SK-N-SH (cell line): Measurements from ENCODE around the gene IRAK2. TPM values are rescaled to one million over a fixed set of nuclear protein-coding genes. Genes with fewer than 3 reads are reported as not detected.

Experiments used
- CTCF ChIA-PET: fragments of 300-600, 350-600 bp; formaldehyde crosslinking; extraction: SDS; loops from one replicate; lab custom pipeline; 2021; lab: Yijun Ruan, JAX
- POLR2A ChIA-PET: fragments of 350-600 bp; sonication (Branson Sonifier 250); formaldehyde crosslinking; extraction: SDS; loops from one replicate; lab custom pipeline; 2020; ENCODE audit warnings: antibody characterized with exemption, inconsistent platforms; lab: Yijun Ruan, JAX
- DNase-seq: peaks from one replicate; pipeline ENCODE4 v3.0.0; 2012
- H2AFZ ChIP-seq: fragments of 200-600 bp; sonication (generic); 2 replicates; pipeline ENCODE4 v1.8.1; 2016; ENCODE audit warnings: antibody characterized with exemption, mild to moderate bottlenecking, low read depth
- H3F3A ChIP-seq: fragments of 200-600 bp; sonication (generic); replicated peaks from 2 replicates; pipeline ENCODE3; 2016; ENCODE audit warnings: antibody characterized with exemption, mild to moderate bottlenecking; ENCODE audit not compliant: insufficient read depth
- H3K27ac ChIP-seq, 2 experiments: fragments of 200-500 bp in 1 of 2; fragments of 200-600 bp in 1 of 2; sonication (Bioruptor generic) in 1 of 2; sonication (generic), shearing (Covaris generic) in 1 of 2; 2 replicates each; pipeline versions ENCODE4 v1.5.1 to v1.6.1; 2014 to 2016; ENCODE audit warnings: low read depth in 2 of 2, inconsistent platforms in 1 of 2, low read length in 1 of 2, mild to moderate bottlenecking in 1 of 2, mixed read lengths in 1 of 2
- H3K27me3 ChIP-seq: fragments of 200-600 bp; sonication (generic), shearing (Covaris generic); 2 replicates; pipeline ENCODE4 v1.6.1; 2016; ENCODE audit warnings: mixed run types; ENCODE audit not compliant: insufficient read depth
- H3K36me3 ChIP-seq, 2 experiments: fragments of 200-500 bp in 1 of 2; fragments of 200-600 bp in 1 of 2; sonication (Bioruptor generic) in 1 of 2; sonication (generic) in 1 of 2; replicated peaks in 1 of 2; 2 replicates each; pipeline versions ENCODE3 to v1.5.1; 2014 to 2016; ENCODE audit warnings: low read length in 1 of 2, mild to moderate bottlenecking in 1 of 2; ENCODE audit not compliant: insufficient read depth in 2 of 2, control insufficient read depth in 1 of 2
- H3K4me1 ChIP-seq, 2 experiments: fragments of 200-500 bp in 1 of 2; fragments of 200-600 bp in 1 of 2; sonication (Bioruptor generic) in 1 of 2; sonication (generic), shearing (Covaris generic) in 1 of 2; 2 replicates each; pipeline versions ENCODE4 v1.5.1 to v1.6.1; 2014 to 2016; ENCODE audit warnings: low read depth in 1 of 2, low read length in 1 of 2, mixed run types in 1 of 2; ENCODE audit not compliant: insufficient read depth in 2 of 2, control insufficient read depth in 1 of 2
- H3K4me2 ChIP-seq: fragments of 200-600 bp; sonication (generic), shearing (Covaris generic); 2 replicates; pipeline ENCODE4 v1.6.1; 2017; ENCODE audit warnings: mixed run types
- H3K4me3 ChIP-seq, 2 experiments: fragments of 200-500 bp in 1 of 2; fragments of 200-600 bp in 1 of 2; sonication (Bioruptor generic) in 1 of 2; sonication (generic), shearing (Covaris generic) in 1 of 2; 2 replicates each; pipeline versions ENCODE4 v1.5.1 to v1.8.1; 2014 to 2016; ENCODE audit warnings: low read depth in 2 of 2, inconsistent platforms in 1 of 2, low read length in 1 of 2, mild to moderate bottlenecking in 1 of 2, mixed read lengths in 1 of 2, moderate library complexity in 1 of 2
- H3K79me2 ChIP-seq: fragments of 200-600 bp; sonication (generic); 2 replicates; pipeline ENCODE4 v1.8.1; 2017; ENCODE audit warnings: mild to moderate bottlenecking; ENCODE audit not compliant: insufficient read depth
- H3K9ac ChIP-seq: fragments of 200-600 bp; sonication (generic); 2 replicates; pipeline ENCODE4 v1.6.1; 2017; ENCODE audit warnings: mixed run types
- H3K9me2 ChIP-seq: fragments of 200-600 bp; sonication (generic); 2 replicates; pipeline ENCODE4 v1.6.1; 2017; ENCODE audit warnings: mixed run types
- H3K9me3 ChIP-seq: fragments of 200-600 bp; sonication (generic); 2 replicates; pipeline ENCODE4 v1.6.1; 2017; ENCODE audit warnings: mixed run types, mild to moderate bottlenecking, moderate library complexity
- H4K20me1 ChIP-seq: fragments of 200-600 bp; sonication (generic); 2 replicates; pipeline ENCODE4 v1.6.1; 2017; ENCODE audit warnings: mild to moderate bottlenecking, mixed run types; ENCODE audit not compliant: insufficient read depth
- ELF1 ChIP-seq: IDR thresholded peaks from 2 replicates; pipeline ENCODE4 v1.4.0; 2012
- EP300 ChIP-seq, 2 experiments: IDR thresholded peaks; 2 replicates each; pipeline versions ENCODE4 v1.4.0 to v1.6.1; 2012; ENCODE audit warnings: borderline replicate concordance in 1 of 2, low read depth in 1 of 2, low read length in 1 of 2
- EZH2phosphoT487 ChIP-seq: fragments of 200-600 bp; sonication (generic); IDR thresholded peaks from 2 replicates; pipeline ENCODE4 v1.6.1; 2017; ENCODE audit warnings: low read depth, mixed run types, mild to moderate bottlenecking, antibody characterized with exemption, moderate library complexity, borderline replicate concordance
- JUND ChIP-seq: IDR thresholded peaks from 2 replicates; pipeline ENCODE4 v1.4.0; 2012
- MEF2A ChIP-seq: IDR thresholded peaks from 2 replicates; pipeline ENCODE4 v1.4.0; 2012; ENCODE audit warnings: low read depth, borderline replicate concordance
- MXI1 ChIP-seq: IDR thresholded peaks from 2 replicates; pipeline ENCODE4 v1.6.1; 2012; ENCODE audit warnings: mild to moderate bottlenecking, low read depth, low read length, improper control_type of control experiment
- NRF1 ChIP-seq: IDR thresholded peaks from 2 replicates; pipeline ENCODE4 v1.6.1; 2012; ENCODE audit warnings: low read depth, mild to moderate bottlenecking, low read length
- RAD21 ChIP-seq: IDR thresholded peaks from 2 replicates; pipeline ENCODE4 v1.6.1; 2012; ENCODE audit warnings: mild to moderate bottlenecking, low read length
- RFX5 ChIP-seq: IDR thresholded peaks from 2 replicates; pipeline ENCODE4 v1.6.1; 2012; ENCODE audit warnings: mild to moderate bottlenecking, improper control_type of control experiment, low read length
- TCF12 ChIP-seq: IDR thresholded peaks from 2 replicates; pipeline ENCODE4 v1.4.0; 2012
- TEAD4 ChIP-seq: IDR thresholded peaks from 2 replicates; pipeline ENCODE4 v1.4.0; 2012; ENCODE audit warnings: mild to moderate bottlenecking, borderline replicate concordance; ENCODE audit not compliant: insufficient read depth
- WGBS: methylation state at CpG from one replicate; pipeline ENCODE4 v1.1.6; 2017; ENCODE audit warnings: low lambda C conversion rate; 5-methylcytosine and 5-hydroxymethylcytosine counted together
- polyA plus RNA-seq, 3 experiments: library from polyadenylated mRNA; depleted of rRNA; stranded (reverse); fragments of >200 nt; gene quantifications; 2 replicates each; pipeline ENCODE4 v1.2.3, GENCODE V29; 2012
- TF ChIP-seq, protein P1 (sequence below): IDR thresholded peaks from 2 replicates; pipeline ENCODE4 v1.6.1; 2012; ENCODE audit warnings: mild to moderate bottlenecking, low read depth, low read length, moderate library complexity
- TF ChIP-seq, protein P2 (sequence below): IDR thresholded peaks from 2 replicates; pipeline ENCODE4; 2012
- TF ChIP-seq, protein P3 (sequence below): IDR thresholded peaks from 2 replicates; pipeline ENCODE4 v1.4.0; 2012; ENCODE audit warnings: low read depth, borderline replicate concordance

Gene IRAK2
- polyA plus RNA-seq, 1 of the 3 experiments (the other 2 are of a cell fraction) = 7.7 TPM

DNA sequence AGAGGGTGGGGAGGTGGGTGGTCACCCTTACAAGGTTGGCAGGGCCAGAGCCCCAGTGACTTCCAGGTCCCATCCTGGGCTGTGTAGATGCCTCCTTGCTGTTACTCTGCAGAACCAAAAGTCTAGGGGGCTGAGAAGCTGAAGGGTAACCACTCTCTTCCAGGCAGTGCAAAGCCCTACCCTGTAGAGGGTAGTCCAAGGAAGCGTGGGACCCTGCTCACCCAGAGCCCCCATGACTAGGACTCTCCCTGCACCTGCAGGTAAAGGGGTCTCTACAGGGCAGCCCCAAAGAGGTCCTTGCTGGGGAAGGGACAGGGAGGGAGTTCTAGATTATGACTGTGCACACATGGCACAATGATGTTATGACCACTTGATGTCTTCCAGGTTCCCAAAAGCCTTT lies 113.8 kb downstream of the IRAK2 start:
- 100% methylated on average over 1 of the region's 1 CpG for WGBS
- peaks cover 1 to 10% of the 10 kb centered on the region in 2 experiments; a peak in 2 of 4 replicates for H3K4me1 ChIP-seq
- peaks cover 42% of the 10 kb centered on the region for H3K79me2 ChIP-seq
- H3F3A ChIP-seq = peaks cover 4% of the 10 kb centered on the region
- ChIA-PET POLR2A (no interaction called here), CTCF (no interaction called here)
- no peak overlapping the region for H3K4me3 ChIP-seq
- H3K4me2 ChIP-seq = no peak overlapping the region
- TF ChIP-seq, protein P1, sequence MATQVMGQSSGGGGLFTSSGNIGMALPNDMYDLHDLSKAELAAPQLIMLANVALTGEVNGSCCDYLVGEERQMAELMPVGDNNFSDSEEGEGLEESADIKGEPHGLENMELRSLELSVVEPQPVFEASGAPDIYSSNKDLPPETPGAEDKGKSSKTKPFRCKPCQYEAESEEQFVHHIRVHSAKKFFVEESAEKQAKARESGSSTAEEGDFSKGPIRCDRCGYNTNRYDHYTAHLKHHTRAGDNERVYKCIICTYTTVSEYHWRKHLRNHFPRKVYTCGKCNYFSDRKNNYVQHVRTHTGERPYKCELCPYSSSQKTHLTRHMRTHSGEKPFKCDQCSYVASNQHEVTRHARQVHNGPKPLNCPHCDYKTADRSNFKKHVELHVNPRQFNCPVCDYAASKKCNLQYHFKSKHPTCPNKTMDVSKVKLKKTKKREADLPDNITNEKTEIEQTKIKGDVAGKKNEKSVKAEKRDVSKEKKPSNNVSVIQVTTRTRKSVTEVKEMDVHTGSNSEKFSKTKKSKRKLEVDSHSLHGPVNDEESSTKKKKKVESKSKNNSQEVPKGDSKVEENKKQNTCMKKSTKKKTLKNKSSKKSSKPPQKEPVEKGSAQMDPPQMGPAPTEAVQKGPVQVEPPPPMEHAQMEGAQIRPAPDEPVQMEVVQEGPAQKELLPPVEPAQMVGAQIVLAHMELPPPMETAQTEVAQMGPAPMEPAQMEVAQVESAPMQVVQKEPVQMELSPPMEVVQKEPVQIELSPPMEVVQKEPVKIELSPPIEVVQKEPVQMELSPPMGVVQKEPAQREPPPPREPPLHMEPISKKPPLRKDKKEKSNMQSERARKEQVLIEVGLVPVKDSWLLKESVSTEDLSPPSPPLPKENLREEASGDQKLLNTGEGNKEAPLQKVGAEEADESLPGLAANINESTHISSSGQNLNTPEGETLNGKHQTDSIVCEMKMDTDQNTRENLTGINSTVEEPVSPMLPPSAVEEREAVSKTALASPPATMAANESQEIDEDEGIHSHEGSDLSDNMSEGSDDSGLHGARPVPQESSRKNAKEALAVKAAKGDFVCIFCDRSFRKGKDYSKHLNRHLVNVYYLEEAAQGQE = no peak
- TF ChIP-seq NRF1 = no peak
- peaks cover 26 to 44% of the 10 kb centered on the region in 2 experiments for H3K36me3 ChIP-seq
- no peak overlapping the region for H2AFZ ChIP-seq
- no peaks in the 10 kb centered on the region for H3K27me3 ChIP-seq
- DNase-seq = no peak
- no peaks in the 10 kb centered on the region for H3K9me2 ChIP-seq
- no peak overlapping the region for H3K27ac ChIP-seq
- H3K9me3 ChIP-seq = no peaks in the 10 kb centered on the region
- H3K9ac ChIP-seq = no peak overlapping the region
- H4K20me1 ChIP-seq = peaks cover 17% of the 10 kb centered on the region; the same call in 1 of the 2 replicates

DNA sequence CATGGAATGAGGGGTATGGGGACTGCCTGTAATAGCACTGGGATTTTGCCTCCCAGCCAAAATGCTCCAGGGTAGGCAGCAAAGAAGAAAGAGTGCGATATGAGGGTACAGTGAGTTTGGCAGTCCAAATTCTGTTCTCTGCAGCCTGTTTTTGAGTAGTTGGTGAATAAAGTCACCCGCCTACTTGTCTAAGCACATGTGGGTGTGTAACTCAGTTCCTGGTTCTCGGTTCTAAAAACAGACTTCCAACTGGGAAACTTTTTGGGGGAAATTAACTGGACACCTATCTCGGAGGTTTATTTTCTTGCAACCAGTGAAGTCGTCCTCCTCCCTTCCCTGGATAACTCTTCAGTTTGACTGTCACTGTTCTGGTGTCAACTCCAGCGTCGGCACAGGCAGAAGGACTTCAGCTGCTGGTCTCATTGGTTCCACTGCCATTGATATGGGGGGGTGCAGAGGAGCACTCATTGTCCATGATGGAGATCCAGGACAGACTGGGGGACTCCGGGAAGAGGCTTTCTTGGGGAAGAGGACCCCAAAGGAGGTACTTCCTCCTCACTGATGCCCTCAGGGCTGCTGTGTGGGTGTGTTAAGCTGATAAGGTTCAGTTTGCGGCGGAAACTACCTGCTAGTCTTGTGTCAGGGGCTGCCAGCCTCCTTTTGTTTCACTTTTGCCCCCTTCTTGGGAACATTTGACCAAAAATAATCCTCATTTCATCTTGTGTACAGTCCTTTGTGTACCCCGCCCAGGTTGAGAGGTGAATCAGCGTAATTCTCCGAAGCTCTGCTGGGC lies 114.9 kb downstream of the IRAK2 start:
- Histone ChIP-seq H3K9me3 (no peaks in the 10 kb centered on the region), H3K36me3 (peaks cover 28 to 44% of the 10 kb centered on the region in 2 experiments), H2AFZ (no peak overlapping the region), H3K4me3 (no peak overlapping the region), H3K27me3 (no peaks in the 10 kb centered on the region), H3K4me2 (no peak overlapping the region), H3K9ac (no peak overlapping the region), H3K27ac (no peak overlapping the region), H3F3A (no peaks in the 10 kb centered on the region), H3K79me2 (peaks cover 31% of the 10 kb centered on the region), H3K9me2 (no peaks in the 10 kb centered on the region), H4K20me1 (peaks cover 7% of the 10 kb centered on the region; the same call in 1 of the 2 replicates), H3K4me1 (peaks cover 0 to 21% of the 10 kb centered on the region in 2 experiments; a peak in 1 of 4 replicates)
- ChIA-PET CTCF (interaction anchor here (1.4 to 2.7 kb wide), 2 partner anchors 10 to 16 kb away, joined by 3 to 13 read pairs; no protein-coding TSS in a partner anchor), POLR2A (no interaction called here)
- 97% methylated on average over 11 of the region's 13 CpGs for WGBS
- no peak for DNase-seq
- TF ChIP-seq JUND = no peak
- no peak for TF ChIP-seq ELF1
- TF ChIP-seq, protein P1 = no peak
- TF ChIP-seq, protein P2, sequence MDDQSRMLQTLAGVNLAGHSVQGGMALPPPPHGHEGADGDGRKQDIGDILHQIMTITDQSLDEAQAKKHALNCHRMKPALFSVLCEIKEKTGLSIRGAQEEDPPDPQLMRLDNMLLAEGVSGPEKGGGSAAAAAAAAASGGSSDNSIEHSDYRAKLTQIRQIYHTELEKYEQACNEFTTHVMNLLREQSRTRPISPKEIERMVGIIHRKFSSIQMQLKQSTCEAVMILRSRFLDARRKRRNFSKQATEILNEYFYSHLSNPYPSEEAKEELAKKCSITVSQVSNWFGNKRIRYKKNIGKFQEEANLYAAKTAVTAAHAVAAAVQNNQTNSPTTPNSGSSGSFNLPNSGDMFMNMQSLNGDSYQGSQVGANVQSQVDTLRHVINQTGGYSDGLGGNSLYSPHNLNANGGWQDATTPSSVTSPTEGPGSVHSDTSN = no peak
- TF ChIP-seq MEF2A = no peak
- TF ChIP-seq TCF12 = no peak
- TF ChIP-seq EZH2phosphoT487 = no peak
- no peak for TF ChIP-seq EP300 (IDR thresholded peaks at IDR 0.05; ENCODE audit: borderline replicate concordance in 1 of 2, low read depth in 1 of 2, low read length in 1 of 2)
- no peak for TF ChIP-seq RAD21
- TF ChIP-seq, protein P3, sequence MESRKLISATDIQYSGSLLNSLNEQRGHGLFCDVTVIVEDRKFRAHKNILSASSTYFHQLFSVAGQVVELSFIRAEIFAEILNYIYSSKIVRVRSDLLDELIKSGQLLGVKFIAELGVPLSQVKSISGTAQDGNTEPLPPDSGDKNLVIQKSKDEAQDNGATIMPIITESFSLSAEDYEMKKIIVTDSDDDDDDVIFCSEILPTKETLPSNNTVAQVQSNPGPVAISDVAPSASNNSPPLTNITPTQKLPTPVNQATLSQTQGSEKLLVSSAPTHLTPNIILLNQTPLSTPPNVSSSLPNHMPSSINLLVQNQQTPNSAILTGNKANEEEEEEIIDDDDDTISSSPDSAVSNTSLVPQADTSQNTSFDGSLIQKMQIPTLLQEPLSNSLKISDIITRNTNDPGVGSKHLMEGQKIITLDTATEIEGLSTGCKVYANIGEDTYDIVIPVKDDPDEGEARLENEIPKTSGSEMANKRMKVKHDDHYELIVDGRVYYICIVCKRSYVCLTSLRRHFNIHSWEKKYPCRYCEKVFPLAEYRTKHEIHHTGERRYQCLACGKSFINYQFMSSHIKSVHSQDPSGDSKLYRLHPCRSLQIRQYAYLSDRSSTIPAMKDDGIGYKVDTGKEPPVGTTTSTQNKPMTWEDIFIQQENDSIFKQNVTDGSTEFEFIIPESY = no peak
- TF ChIP-seq RFX5 = no peak
- no peak for TF ChIP-seq TEAD4
- no peak for TF ChIP-seq MXI1
